Measurements from ENCODE around the gene CNTROB. TPM values are rescaled to one million over a fixed set of nuclear protein-coding genes. Genes with fewer than 3 reads are reported as not detected.
A peak's percentile ranks its signal among the peaks of the same experiment; 100 is the strongest.

CNTROB gene
- polyA plus RNA-seq, 2 of the 4 experiments (the other 2 are of a cell fraction): 23.2 to 57.0 TPM

DNA sequence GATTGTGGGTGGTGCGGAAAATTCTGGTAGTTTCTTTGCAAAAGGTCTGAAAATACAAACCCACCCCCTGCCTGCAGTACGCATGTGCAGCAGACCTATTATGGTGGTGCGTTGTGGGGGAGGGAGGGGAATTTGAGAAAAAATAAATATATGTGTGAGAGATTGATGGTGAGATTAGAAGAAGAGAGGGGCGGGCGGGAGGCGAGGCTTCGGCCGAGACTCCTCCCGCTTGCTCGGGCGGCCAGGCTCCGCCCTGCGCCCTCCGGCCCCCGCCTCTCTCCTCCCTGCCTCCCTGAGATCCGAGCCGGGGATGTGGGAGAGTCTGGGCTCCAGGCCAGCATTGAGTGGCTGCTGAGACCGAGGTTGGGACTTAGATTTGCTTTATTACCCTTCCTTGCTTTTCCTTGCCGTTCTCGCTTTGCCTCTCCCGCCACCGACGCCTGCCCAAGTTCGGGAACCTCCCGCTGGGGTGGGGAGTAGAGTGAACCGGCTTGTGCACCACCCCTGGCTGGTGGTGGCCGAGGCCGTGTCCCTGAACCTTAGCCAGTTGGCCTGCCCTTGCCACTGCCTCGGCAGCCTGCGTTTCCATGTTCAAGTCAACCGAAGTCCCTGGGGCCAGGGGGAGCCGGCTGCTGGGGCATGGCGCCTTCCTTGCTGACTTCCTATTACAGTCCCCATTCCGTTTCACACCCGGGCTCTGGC is 44.4 kb upstream of the CNTROB start:
- Histone ChIP-seq H3K9me3 (no peaks in the 10 kb centered on the region), H3K4me1 (peaks cover 35% of the 10 kb centered on the region), H3K4me2 (peak overlapping the region; percentile 92), H3K27ac (peak overlapping the region; percentile 98), H3K4me3 (peak overlapping the region; percentile 70)
- ATAC-seq (peak; percentile 70 to 89), DNase-seq (ENCODE audit: low read depth in 1 of 2, low spot score in 1 of 2) (peak; percentile 96 to 98), FAIRE-seq (peak; percentile 97)
- CTCF ChIA-PET: interaction anchor here (1.9 to 2.2 kb wide), 3 partner anchors 15 to 26 kb away, joined by 6 to 9 read pairs (median 9); no protein-coding TSS in a partner anchor
- WGBS (ENCODE audit: missing lambda C conversion rate): under 1% methylated on average over 33 of the region's 35 CpGs
- POLR2A ChIA-PET: no interaction called here
- TF ChIP-seq, protein P1, sequence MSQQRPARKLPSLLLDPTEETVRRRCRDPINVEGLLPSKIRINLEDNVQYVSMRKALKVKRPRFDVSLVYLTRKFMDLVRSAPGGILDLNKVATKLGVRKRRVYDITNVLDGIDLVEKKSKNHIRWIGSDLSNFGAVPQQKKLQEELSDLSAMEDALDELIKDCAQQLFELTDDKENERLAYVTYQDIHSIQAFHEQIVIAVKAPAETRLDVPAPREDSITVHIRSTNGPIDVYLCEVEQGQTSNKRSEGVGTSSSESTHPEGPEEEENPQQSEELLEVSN (IDR thresholded peaks at IDR 0.05; ENCODE audit: borderline replicate concordance, low read depth): peak; percentile 42; the same call in 1 of the 2 replicates
- peak; percentile 96 for TF ChIP-seq GATA3 (IDR thresholded peaks at IDR 0.05; ENCODE audit: borderline replicate concordance)
- TF ChIP-seq RAD21 (conservative IDR thresholded peaks at IDR 0.05 in 1 of 2, IDR thresholded peaks at IDR 0.05 in 1 of 2): 0 out of 5 replicates have a peak, but pooled peaks of 1 of the 2 experiments have one; percentile 0
- no peak for TF ChIP-seq HEYL (CRISPR knock-in tag; IDR thresholded peaks at IDR 0.05)
- TF ChIP-seq TFCP2L1 (CRISPR knock-in tag; IDR thresholded peaks at IDR 0.05): no peak
- TF ChIP-seq CEBPB (IDR thresholded peaks at IDR 0.05): peak in 1 of 2 experiments; percentile 3; a peak in 1 of 4 replicates
- peak; percentile 63 for TF ChIP-seq MAX (IDR thresholded peaks at IDR 0.05)
- peak; percentile 75 for TF ChIP-seq POLR2A (IDR thresholded peaks at IDR 0.05; ENCODE audit: low read length)
- TF ChIP-seq, protein P2, sequence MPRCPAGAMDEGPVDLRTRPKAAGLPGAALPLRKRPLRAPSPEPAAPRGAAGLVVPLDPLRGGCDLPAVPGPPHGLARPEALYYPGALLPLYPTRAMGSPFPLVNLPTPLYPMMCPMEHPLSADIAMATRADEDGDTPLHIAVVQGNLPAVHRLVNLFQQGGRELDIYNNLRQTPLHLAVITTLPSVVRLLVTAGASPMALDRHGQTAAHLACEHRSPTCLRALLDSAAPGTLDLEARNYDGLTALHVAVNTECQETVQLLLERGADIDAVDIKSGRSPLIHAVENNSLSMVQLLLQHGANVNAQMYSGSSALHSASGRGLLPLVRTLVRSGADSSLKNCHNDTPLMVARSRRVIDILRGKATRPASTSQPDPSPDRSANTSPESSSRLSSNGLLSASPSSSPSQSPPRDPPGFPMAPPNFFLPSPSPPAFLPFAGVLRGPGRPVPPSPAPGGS (IDR thresholded peaks at IDR 0.05): peak; percentile 9; the same call in 1 of the 3 replicates
- TF ChIP-seq JUN (IDR thresholded peaks at IDR 0.05): peak in 1 of 2 experiments; percentile 66; a peak in 2 of 5 replicates

DNA sequence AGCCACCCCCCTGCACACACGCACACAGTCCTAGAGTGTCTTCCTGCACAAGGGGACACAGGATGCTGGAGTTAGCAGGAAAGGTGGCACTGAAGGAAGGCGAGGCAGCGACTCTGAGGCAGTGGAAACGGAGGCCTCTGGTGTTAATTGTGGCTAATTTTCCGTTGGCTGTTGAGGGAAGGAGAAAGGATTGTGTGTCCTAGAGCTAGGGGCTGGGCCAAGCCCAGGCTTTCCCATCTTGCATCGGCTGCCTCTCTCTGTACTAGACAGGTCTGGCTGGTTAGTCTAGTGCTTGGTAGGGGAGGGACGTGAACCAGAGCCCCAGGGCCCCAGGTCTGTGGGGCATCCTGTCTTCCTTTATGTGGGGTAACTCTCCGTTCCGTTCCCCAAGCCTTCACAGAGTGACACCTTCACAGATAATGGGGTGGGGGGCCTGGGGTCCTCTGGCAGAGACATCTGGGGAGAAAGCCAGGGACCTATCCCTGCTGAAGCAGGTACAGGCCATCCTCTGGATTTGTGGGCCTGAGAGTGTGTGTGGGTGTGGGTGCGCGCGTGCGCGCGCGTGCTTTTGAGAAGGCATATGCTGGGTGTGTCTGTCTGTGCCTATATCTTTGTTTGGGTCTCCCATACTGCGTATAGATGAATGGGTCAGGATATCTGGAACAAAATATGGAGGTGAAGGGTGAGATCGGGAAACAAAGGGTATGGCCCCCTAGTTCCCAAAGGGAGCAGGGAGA is 43.7 kb upstream of the CNTROB start, which contains the start of gene CHD3:
CHD3 (plus strand) TSS at position 606 of the 737 bp plus-strand sequence. CDS start 212 bp downstream, outside the sequence.
- Histone ChIP-seq H3K4me3 (peak within 1 kb of the TSS; percentile 49), H3K27ac (peak within 1 kb of the TSS; percentile 98), H3K9me3 (no peaks in the 10 kb centered on the region), H3K4me1 (peaks cover 28% of the 10 kb centered on the region), H3K4me2 (peak within 1 kb of the TSS; percentile 92)
- ATAC-seq (peak; percentile 12 to 19; a peak in 4 of 6 replicates), FAIRE-seq (peak; percentile 18), DNase-seq (ENCODE audit: low read depth in 1 of 2, low spot score in 1 of 2) (no peak)
- no peak for TF ChIP-seq ESRRA (IDR thresholded peaks at IDR 0.05; ENCODE audit: borderline replicate concordance, low read length)
- TF ChIP-seq, protein P2 (IDR thresholded peaks at IDR 0.05): no peak
- no peak for TF ChIP-seq HOXB5 (CRISPR knock-in tag; IDR thresholded peaks at IDR 0.05)
- no peak for TF ChIP-seq CTCF (IDR thresholded peaks at IDR 0.05)
- no peak for TF ChIP-seq NPAS2 (CRISPR knock-in tag; IDR thresholded peaks at IDR 0.05; ENCODE audit: borderline replicate concordance)
- TF ChIP-seq RAD21 (conservative IDR thresholded peaks at IDR 0.05 in 1 of 2, IDR thresholded peaks at IDR 0.05 in 1 of 2): no peak
- no peak for TF ChIP-seq RARB (CRISPR knock-in tag; IDR thresholded peaks at IDR 0.05)
- TF ChIP-seq, protein P3, sequence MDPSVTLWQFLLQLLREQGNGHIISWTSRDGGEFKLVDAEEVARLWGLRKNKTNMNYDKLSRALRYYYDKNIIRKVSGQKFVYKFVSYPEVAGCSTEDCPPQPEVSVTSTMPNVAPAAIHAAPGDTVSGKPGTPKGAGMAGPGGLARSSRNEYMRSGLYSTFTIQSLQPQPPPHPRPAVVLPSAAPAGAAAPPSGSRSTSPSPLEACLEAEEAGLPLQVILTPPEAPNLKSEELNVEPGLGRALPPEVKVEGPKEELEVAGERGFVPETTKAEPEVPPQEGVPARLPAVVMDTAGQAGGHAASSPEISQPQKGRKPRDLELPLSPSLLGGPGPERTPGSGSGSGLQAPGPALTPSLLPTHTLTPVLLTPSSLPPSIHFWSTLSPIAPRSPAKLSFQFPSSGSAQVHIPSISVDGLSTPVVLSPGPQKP (IDR thresholded peaks at IDR 0.05; ENCODE audit: low read depth, low read length): no peak
- TF ChIP-seq MAX (IDR thresholded peaks at IDR 0.05): no peak
- TF ChIP-seq CBX2 (IDR thresholded peaks at IDR 0.05; ENCODE audit: borderline replicate concordance, low read depth): no peak
- no peak for TF ChIP-seq USF2 (IDR thresholded peaks at IDR 0.05)
- TF ChIP-seq RFX5 (IDR thresholded peaks at IDR 0.05): no peak
- TF ChIP-seq, protein P4, sequence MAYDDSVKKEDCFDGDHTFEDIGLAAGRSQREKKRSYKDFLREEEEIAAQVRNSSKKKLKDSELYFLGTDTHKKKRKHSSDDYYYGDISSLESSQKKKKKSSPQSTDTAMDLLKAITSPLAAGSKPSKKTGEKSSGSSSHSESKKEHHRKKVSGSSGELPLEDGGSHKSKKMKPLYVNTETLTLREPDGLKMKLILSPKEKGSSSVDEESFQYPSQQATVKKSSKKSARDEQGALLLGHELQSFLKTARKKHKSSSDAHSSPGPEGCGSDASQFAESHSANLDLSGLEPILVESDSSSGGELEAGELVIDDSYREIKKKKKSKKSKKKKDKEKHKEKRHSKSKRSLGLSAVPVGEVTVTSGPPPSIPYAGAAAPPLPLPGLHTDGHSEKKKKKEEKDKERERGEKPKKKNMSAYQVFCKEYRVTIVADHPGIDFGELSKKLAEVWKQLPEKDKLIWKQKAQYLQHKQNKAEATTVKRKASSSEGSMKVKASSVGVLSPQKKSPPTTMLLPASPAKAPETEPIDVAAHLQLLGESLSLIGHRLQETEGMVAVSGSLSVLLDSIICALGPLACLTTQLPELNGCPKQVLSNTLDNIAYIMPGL (CRISPR knock-in tag; IDR thresholded peaks at IDR 0.05; ENCODE audit: borderline replicate concordance): no peak
- no peak for TF ChIP-seq JUN (IDR thresholded peaks at IDR 0.05)
- ChIA-PET CTCF (interaction anchor here (0.7 to 2.3 kb wide), 17 partner anchors 8 to 172 kb away, joined by 3 to 19 read pairs (median 3); partner anchors contain the start of gene RNF227), POLR2A (interaction anchor here (1.0 kb wide), 1 partner anchor 31 kb away, joined by 5 read pairs; the partner anchor contains the start of gene NAA38)
- 59% methylated on average over 18 of the region's 18 CpGs for WGBS (ENCODE audit: missing lambda C conversion rate)
